NCI-H2029 treated with DMSO at 0.1 percent for 48 hours (cell line): ENCODE measurements around the gene CTTNBP2.
A peak's percentile ranks its signal among the peaks of the same experiment; 100 is the strongest.

ENCODE experiments used
- DNase-seq: peaks from one replicate; lab custom pipeline; 2025; lab: John Stamatoyannopoulos, UW

The CTTNBP2 gene

GRCh38 chr7:117782761-117783160 is 90.5 kb downstream of the CTTNBP2 start:
- no peak for DNase-seq

DNA sequence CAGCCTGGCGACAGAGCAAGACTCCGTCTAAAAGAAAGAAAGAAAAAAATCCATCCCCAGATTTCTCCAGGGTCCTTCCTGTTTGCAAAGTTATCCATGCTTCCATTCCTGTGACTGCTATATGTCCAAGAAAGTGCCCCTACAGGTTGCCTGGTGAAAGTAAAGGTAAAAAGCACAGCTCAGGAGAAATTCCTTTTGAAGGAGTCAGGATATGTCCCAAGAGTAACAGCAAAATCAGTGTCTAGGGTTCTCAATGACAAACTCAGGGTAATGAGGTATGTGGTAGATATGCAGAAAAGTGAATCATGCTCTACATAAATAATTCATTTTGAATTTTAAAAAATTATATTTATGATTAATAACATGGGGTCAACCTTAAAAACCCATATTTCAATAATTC is 91.5 kb downstream of the CTTNBP2 start:
- no peak for DNase-seq

DNA sequence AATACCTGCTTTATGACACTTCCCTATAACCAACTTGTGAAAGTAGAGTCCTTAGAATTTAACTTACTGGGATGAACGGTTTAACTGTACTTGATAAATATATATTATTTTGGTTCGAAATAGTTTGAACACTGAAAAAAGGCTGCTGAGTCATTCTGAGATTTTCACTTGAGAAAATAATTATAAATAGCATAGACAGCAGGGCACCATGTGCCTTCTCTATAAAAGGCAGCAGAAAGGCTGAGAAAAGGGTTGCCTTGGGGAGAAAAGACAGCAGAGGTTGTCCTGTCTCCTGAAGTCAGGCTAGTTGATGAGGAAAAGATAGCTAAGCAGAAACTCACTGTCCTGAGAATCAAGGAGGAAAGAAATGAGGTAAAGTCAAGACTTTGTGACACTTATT is 92.4 kb downstream of the CTTNBP2 start:
- no peak for DNase-seq

DNA sequence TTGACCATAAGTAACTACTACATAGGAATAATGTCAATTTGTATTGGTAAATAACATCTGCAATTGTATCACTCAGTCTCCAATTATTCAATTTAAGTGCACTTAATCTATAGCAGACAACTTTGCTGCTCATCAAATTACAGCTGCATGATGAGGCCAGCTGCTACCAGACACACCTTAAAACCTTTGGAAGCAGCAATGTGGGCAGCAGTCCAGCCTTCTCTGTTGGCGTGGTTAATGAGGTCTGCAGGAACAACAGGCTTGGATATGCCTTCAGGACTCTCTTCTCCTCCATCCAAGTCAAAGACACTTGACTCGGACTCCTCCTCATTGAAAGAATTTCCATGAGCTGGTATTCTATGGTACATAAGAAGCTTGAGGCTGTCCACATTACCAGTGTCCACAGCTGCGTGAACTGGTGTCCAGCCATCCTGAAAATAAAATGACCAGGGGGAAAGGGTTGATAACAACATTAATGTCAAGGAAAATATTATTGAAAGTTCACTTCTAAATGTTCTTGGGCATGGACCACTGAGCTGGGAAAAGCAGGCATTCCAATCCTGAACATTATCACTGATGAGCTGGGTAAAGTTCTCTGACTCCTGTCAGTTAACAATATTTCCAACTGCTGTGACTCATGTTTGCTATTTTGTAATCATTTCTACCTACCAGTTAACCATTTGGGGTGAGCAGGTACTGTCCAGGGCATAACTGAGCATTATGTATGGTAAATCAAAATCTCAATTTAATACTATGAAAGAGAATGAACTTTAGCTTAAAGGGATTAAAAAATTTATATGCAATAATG is 95.7 kb downstream of the CTTNBP2 start:
- DNase-seq, result peak; percentile 85

DNA sequence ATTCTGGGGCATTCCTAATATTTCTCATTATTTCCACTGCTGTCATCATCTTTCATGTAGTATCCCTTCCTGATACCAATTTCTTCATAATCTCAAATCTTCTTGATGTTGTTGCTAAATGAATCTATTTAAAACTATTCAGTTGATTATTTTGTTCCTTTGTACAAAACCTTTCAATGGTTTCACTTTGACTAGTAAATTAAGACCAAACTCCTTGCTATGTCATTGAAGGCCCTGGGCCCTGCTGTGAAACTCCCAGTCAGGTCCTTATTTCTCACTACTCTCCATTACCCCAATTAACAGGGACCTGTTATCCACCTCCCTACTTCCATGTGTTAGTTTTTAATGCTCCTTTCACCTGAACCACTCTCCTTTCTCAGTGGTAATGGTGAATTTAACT is 97.0 kb downstream of the CTTNBP2 start:
- DNase-seq, result no peak

DNA sequence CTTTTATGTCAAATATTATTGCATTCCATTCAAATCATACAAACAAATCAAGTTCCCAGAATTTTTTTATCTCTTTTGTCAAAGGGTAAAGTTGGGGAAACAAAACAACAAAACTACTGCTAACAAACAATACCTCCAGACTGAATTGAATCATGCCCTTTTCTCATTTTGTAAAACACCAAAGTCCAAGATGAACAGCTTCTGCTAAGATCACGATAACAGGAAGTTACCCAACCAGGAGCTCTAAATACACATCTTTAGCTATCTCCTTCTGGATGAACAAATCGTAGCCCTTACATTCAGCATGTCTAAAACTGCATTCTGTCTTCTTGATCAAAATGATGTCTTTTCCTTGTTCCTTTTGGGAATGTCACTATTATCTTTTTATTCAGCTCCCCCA is 97.4 kb downstream of the CTTNBP2 start:
- no peak for DNase-seq

DNA sequence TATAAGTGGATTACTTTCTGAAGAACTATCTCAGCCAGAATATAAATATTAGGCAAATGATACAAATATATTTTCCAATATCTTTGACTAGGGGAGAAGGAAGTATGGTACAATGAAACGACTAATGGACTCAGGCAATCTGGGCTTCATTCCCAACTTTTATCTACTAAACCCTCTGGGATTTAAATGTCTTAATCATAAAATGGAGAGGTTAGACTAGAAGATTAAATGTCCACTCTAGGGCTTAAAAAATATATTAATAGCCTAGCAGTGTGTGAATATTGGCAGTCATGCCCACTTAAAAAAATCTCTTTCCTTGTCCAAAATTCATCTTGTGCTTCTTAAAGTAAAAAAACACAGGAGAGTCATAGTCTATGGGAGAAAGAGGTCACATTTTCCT is 98.3 kb downstream of the CTTNBP2 start:
- peak; percentile 12 for DNase-seq

- no peak for DNase-seq
Measured at GRCh38 chr7:117772421-117772820, 100.8 kb downstream of the CTTNBP2 start.

DNA sequence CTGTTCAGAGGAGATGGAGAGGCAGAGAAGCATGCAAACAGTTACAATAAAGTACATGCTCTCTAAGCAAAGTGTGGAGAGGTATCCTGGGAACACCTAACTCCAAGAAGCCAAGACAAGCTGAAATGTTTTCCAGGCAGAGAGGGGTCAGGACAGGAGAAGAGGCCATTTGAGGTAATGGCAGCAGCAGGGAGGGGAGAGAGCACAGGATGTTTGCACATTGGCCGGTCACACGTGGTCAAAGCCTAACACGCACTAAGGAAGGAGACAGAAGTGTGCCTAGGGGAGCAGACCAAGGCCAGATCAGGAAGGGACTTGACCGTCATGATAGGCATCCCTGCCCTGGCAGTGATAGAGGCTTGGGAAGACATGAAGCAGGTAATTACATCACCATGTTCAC is 101.5 kb downstream of the CTTNBP2 start:
- DNase-seq, result no peak

DNA sequence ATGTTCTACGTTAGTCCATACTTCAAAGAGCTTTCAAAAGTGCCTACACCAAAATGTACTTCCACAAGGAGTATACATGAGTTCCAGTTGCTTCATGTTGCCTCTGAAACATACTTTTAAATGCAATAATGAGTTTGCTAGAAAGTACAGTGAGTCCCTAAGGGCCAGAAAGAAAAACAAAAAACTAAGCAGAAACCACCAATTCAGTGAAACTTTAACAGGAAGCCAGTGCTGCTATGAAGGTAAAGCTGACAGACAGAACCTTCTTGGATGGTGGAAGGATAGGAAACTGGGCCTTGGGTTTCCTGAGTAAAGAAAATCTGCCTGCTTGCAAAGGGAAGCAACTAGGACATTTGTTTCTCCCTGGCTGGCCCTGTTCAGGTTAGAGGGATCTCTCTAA is 104.2 kb downstream of the CTTNBP2 start:
- no peak for DNase-seq

- no peak for DNase-seq
Measured at GRCh38 chr7:117767951-117768350, 105.3 kb downstream of the CTTNBP2 start.

DNA sequence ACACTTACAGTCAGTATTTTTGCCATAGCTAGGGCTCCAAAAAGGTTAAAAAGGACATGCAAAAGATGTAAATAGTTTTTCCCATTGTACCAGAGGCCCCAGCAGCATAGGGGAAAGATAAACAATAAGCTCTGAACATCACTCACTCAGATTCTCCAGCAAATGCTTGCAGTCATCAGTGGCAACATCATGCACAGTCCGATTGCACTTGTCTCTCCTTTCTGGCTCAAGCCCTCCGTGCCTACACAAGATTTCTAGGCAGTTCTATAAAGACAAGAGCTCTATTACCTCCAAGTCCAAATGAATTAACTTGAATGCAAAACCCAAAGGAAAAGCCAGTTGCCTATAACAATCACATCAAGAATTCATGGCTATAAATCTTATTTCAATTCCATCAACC is 106.3 kb downstream of the CTTNBP2 start:
- no peak for DNase-seq

DNA sequence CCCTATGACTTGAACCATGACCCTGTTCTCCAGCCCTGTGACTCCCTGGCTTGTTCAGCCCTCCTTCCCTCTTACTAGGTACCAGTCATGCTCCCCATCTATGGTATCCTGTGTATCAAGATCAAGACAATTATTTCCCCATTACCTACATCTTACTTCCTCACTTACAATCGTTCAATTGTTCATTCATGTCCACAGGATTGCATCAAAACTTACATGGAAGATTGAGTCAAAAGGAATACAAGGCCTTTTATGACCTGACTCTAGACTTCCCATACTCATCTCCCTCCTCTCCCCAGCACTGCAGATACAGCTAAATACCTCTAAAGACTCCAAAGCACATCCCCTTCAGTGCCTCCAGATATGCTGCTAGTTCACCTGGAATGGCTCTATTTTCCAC is 109.2 kb downstream of the CTTNBP2 start:
- DNase-seq, result no peak

GRCh38 chr7:117762055-117762454 is 111.2 kb downstream of the CTTNBP2 start:
- no peak for DNase-seq

DNA sequence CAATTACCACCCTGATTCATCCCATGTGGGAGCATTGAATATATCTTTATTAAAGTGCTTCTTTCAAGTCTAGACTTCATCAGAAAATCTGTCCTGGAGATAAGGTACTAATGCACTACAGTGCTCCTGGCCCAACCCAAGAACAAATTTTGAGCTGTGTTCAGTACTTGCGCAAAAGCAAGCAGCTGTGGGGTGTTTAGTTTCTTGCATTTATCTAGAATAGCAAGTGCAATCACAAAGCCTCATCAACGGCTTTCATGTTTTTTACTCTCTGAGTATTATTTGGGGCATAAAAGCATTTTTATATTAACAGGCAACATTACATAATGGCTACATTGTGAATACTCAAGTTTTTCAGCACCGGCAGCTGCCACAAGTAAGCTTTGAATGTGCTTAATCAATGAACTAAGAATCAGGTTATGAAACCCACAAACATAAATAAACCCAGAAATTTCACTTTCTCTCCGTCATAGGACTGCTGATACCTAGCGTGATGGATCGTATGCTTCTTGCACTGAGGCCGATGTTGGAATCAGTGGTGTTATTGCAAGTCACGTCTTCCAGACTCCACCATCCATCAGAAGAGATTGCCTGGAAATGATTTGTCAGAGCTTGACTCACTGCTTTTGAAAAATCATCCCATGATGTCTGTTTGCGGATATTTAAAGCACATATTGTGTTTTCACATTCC is 113.1 kb downstream of the CTTNBP2 start:
- no peak for DNase-seq

- no peak for DNase-seq
Measured at GRCh38 chr7:117757440-117757839, 115.8 kb downstream of the CTTNBP2 start.

- DNase-seq, result no peak
Measured at GRCh38 chr7:117756586-117757085, 116.6 kb downstream of the CTTNBP2 start.

GRCh38 chr7:117755136-117755535 is 118.1 kb downstream of the CTTNBP2 start:
- DNase-seq, result no peak

DNA sequence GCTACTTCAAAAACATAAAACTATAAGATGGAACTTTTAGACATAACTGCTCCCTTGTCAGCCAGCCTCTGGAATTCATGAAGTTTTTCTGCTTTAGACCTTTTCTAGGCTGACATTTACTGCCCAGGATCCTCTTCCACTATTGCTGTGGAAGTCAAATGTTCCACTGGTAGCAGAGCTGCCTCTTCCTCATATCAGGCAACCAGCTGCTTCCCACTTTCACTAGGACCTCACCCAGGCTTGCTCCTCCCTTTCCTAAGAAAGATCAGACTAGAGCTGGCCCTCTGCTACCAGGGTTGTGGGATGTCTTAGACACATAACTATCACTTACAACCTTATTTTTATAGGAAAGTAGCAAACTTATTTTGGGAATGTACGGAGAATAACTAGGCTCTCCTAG is 121.5 kb downstream of the CTTNBP2 start:
- no peak for DNase-seq

DNA sequence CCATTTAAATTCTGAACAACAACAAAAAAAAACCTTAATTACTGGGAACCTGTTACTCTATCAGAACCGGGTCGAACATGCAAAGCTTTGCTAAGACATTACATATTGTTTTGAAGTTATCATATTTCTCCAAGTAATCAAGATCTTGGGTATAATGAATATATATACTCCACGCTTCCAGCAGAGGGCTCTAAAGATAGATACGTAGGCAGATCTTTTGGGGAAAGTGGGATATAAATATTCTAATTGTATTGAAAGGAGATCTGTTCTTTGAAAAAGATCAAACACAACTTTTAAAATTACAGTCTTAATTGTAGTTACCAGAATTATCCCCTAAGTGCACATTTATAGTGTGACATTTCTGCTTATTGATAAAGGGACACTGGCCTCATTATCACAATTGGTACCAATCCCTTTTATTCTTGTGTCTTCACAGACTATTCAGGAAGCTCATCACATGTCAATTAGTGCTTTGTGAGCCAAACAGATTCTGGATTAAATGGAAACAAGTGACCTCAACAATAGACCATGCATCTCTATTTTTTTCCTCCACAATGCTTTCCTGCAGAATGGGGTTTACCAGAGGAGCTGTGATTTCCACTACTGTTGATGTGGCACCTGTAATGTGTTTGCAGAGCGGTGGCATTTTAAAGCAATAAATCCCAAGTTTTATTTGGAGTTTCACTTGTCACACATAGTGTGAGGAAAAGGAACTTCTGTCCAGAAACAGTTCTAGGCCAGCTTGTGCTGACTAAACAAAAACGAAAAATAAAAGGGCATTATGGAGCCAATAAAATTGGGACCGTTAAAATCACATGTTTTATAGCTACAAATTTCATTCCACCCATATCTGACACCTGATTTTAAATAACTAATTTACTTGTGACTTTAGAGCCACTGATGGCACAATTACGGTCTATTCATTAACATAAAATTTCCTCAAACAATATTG is 122.4 kb downstream of the CTTNBP2 start:
- DNase-seq, result peak; percentile 5

DNA sequence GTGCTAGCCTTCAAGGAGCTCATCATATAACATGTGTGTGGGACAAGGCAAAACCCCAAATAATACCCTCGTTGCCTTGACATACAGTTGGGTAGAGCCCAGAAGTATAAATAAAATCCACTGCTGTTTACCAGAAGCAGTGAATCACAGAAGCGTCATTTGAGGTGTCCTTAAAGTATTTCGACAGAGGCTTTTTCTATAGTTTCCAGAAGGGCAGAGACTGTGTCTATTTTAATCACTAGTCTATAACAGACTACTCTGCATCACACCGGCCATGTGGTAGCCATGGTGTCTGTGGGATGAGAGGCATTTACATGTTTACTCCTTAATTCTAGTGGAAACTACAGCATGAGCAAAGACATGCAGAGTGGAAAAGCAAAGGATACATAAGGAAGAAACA is 131.3 kb downstream of the CTTNBP2 start:
- no peak for DNase-seq

GRCh38 chr7:117739085-117739484 is 134.2 kb downstream of the CTTNBP2 start:
- DNase-seq, result no peak
